GM21526 (cell line): ENCODE measurements around the gene OR2T4.

ENCODE experiments used
- ATAC-seq: cut with Tn5 transposase; IDR thresholded peaks from one replicate; pipeline ENCODE4 v1.9.1; 2021; ENCODE audit warnings: moderate library complexity; ENCODE audit not compliant: unreplicated experiment, low FRiP score

OR2T4 gene, protein sequence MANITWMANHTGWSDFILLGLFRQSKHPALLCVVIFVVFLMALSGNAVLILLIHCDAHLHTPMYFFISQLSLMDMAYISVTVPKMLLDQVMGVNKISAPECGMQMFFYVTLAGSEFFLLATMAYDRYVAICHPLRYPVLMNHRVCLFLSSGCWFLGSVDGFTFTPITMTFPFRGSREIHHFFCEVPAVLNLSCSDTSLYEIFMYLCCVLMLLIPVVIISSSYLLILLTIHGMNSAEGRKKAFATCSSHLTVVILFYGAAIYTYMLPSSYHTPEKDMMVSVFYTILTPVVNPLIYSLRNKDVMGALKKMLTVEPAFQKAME

DNA sequence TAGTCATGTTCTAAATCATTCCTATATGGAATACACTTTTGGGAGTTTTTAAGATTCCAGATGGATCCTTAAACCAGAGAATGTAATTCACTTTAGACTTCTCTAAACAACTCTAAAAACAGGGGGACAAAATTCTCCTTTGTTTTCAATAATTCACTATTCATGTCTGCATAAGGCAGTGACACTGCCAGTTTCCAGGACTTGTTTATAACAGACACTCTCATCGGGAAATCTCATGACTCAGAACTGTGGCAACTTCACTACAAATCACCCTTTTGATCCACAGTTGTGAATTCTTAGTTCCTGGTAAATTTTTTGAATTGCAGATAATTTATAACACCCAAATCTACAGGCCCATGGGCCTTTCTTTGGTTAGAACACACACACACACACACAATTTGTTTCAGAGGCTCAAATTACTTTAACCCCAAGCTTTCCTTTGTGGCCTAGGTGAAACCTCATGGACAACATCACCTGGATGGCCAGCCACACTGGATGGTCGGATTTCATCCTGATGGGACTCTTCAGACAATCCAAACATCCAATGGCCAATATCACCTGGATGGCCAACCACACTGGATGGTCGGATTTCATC is at the start of gene OR2T4:
Gene OR2T4 (plus strand): TSS at position 545 of the 595 bp plus-strand sequence. CDS start 0 bp downstream, at position 545.
- no peak for ATAC-seq

DNA sequence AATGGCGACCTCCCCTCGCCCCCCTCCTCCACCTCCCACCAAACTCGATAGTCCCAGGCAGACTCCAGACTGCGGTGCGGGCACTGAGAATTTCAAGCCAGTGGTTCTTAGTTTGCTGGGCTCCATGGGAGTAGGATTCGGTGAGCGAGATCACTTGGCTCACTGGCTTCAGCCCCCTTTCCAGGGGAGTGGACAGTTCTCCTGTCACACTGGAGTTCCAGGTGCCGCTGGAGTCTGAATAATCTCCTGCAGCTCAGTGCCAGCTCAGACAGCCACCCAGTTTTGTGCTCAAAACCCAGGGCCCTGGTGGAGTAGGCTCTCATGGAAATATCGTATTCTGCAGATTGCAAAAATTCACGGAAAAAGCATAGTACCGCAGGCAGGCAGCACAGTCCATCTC is 44.7 kb upstream of the OR2T4 start:
- ATAC-seq, result no peak

DNA sequence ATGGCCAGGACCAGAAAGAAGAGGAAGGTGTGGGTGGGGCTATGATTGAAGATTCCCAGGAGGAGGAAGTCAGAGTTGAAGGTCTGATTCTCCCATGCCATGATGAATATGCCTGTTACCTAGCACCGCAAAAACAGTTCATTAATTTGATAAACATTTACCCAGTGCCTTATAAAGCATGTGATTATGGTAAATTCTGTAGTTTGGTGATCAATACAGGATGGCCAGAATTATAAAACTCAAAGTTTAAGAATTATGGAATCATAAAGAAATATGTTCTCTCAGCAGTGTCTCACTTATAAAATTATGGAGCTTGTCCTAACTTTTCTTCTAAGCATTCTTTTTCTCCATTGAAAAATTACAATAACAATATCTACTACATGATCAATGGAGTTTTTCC is 37.0 kb upstream of the OR2T4 start, which contains the start of gene OR2M7:
Gene OR2M7 (minus strand): TSS at position 101 of the 400 bp plus-strand sequence. CDS start 0 bp downstream, at position 101.
- ATAC-seq, result no peak

DNA sequence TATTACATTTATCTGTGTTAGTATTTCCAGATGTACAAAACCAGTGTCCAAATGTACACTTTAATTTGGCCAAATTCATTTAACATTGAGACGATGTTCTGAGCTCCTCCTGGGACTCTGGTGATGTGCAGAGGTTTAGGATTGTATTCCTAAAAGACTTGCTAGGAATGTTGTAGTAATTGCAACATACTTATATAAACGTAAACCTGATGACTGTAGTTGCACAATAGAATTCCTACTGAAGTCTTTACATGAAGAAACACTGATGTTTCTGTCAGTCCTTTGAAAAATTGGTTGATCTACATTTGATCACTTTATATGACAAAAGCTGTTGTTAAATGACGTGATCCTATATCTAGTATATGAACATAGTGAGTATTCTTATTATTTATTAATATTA is 18.0 kb upstream of the OR2T4 start:
- ATAC-seq, result no peak

DNA sequence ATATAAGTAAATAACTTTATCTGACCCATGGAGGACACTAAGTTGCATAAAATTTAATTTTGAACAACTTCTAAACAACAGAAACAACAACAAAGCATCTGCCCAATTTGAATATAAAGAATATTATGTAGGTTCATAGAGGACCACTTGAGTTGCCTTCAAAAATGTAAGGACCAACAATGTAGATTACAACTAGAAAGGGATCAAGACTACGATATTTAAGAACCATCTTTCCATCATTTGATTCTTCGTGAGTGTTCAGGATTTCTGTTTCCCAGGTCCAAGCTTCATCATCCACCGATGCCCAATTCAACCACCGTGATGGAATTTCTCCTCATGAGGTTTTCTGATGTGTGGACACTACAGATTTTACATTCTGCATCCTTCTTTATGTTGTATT is 13.0 kb upstream of the OR2T4 start, which contains the start of gene OR14C36:
Gene OR14C36 (plus strand): TSS at position 301 of the 400 bp plus-strand sequence. CDS start 0 bp downstream, at position 301.
- ATAC-seq, result no peak

DNA sequence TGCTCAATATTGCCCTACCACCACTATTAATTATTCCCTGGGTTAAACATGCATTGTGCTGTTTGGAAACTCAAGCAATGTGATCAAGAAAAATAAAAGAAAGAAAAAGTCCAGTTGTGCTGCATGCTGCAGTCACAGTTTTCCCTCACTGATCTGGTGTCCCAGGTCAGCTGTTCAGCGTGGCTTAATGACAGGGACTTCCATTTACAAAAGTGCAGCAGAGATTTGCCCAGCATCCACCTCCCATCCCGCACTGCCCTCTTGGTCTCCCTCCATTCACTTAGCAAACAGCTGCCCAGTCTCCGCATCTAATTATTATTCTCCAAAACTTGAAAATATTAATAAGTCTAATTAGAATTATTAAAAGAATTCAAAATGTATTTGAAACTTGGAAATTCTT is 2.0 kb upstream of the OR2T4 start:
- ATAC-seq, result no peak

DNA sequence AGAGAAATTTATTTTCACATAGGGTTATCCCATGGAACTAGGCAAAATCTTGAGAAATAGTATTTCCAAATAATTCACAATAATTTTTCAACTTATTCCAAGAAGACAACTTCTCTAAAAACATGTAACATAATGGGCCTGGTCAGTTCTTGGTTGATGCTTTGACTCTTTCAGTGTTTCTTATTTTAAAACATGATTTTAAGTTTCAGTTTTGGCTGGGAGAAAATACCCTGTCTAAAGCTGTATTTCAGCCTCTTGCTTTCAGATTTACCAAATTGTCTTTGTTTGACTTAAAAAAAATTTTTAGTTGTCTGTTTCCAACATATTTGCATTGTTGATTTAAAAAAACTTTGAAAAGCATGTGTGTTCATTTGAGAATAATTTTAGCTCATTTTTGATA is 5.1 kb downstream of the OR2T4 start:
- no peak for ATAC-seq

DNA sequence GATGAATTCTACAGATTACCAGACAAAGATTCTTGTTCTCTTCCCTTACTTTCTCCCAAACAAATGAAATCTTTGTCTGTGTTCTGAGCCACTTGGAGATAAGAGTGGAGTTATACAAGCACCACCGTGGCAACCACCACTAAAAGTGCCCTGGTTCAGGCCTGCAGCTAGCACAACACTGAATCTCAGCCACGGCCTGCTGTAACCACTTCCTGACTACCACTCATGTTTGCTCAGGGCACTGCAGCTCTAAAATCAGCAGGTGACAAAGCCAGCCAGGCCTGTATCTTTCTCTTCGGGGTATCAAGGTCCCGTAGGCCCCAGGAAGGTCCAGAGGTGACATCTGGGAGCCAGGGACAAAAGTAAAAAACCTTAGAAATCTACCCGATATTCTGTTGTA is 10.9 kb downstream of the OR2T4 start:
- no peak for ATAC-seq

DNA sequence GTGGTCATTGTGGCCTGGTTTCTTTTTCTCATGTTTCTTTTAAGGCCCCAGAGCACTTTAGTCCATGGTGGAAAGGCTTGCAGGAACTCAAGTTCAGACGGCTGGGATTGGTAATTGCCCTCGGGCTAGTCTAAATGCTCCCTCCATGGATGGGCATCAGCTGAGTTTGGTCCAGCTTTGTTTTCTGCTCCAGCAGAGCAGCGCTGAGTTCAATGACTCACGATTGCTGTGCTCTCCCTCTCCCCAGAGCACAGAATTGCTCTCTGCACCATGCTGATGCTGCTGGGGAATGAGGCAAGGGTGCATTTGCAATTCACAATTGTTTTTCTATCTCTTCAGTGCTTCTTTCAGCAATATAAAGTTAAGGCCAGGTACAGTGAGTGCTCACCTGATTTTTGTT is 12.3 kb downstream of the OR2T4 start:
- no peak for ATAC-seq

DNA sequence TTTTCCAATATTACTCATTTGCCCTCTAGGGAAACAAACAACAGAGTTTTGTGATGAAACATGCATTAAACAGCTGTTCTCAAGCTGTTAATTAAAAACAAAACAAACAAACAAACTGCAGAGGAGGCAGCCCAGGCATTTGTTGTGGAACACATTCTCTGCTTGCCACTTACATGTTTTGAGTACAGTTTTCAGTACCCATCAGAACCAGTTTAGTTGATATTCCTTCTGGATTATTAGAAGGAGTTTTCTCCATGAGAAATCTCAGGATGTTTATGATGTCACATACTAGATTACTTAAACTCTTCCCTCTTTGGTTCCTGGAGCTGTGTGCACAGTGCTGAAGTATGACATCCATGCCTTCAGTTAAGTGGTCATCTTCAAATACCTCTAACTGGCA is 14.0 kb downstream of the OR2T4 start, which contains the start of gene OR2T6:
Gene OR2T6 (plus strand): TSS at position 301 of the 400 bp plus-strand sequence. CDS start 11,863 bp downstream, outside the sequence.
- ATAC-seq, result no peak

DNA sequence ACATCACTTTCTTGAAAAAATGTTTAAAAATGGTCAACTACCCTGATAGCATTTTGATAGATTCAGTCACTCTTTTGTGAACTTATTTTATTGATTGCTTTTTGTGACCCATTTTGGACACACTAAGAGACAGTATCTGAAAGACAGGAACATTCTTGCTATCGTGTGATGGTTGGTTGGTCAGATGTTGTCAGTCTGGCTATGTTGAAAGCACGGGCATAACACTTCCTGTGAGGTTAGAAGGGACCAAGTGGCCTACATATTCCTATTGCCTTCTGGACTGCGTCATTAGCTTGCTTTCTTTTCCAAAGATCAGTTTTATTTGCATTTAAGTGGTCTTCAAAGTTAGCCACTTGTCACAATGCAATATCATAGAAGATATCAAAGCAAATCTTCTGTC is 15.5 kb downstream of the OR2T4 start:
- no peak for ATAC-seq

DNA sequence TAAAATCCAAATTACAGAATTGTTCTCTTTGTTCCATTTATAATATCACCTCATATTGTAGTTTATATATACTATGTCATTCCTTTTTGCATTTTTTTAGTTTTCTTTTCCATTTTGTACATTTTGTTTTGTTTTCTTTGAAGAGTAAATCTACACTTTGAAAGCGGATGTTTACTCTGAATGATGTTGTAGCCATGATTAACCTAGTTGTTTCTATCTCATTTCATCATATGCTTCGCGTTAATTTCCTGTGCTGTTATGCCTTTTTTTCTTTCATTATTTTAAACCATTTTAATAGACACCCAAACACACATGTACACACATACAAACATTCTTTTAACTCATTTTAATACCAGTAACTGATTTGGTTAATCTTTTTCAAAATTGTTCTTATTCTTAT is 19.4 kb downstream of the OR2T4 start:
- ATAC-seq, result no peak

DNA sequence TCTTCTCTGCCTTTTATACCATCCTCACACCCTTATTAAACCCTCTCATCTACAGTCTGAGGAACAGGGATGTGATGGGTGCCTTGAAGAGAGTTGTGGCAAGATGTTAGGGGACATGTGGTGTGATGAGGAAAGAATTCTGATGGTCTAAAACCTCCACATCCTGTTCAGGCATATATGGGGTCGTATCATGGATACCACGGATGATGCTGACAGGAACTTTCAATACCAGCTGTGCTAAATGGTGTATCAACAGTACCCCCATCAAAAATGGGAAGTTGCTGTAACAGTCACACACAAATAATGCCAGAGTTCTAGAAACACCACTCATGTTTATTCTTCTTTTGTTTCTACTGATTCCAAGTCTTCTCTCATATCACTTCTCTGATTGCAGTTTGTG is 27.0 kb downstream of the OR2T4 start:
- no peak for ATAC-seq

DNA sequence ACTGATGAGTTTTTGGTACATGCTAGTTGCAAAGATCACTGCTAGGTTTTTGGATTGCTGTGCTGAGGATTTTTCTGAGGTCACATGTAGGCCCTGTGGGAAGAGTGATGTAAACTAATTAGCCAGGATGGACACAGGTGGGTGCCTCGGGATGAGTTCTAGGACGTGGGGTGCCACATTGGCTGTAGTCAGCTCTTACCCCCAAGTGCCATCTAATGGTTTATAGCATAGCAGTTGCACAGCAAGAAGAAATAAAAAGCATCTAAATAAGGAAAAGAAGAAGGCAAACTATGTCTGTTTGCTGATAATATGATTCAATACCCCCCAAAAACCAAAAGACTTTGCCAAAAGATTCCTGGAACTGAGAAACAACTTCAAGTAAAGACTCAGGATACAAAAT is 31.6 kb downstream of the OR2T4 start:
- no peak for ATAC-seq

DNA sequence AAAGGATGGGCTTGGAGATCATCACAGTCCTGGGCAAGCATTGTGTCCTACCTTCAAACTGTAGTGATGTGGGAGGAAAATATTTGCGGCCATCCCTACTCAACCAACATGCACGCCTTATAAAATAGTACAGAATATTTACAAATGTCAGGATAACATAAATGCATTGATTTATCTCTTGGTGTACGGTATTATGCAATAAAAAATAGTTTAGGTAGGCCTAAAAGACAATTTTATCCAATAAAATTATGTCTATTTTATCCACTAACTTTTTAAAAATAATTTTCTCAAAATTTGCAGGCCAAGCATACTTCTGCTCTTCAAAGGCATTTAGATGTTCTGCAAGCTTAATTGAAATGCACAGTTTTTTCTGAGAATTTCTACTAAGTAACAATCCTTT is 41.3 kb downstream of the OR2T4 start, which contains the start of gene OR2T1:
Gene OR2T1 (plus strand): TSS at position 301 of the 400 bp plus-strand sequence. CDS start 3,100 bp downstream, outside the sequence.
- no peak for ATAC-seq

DNA sequence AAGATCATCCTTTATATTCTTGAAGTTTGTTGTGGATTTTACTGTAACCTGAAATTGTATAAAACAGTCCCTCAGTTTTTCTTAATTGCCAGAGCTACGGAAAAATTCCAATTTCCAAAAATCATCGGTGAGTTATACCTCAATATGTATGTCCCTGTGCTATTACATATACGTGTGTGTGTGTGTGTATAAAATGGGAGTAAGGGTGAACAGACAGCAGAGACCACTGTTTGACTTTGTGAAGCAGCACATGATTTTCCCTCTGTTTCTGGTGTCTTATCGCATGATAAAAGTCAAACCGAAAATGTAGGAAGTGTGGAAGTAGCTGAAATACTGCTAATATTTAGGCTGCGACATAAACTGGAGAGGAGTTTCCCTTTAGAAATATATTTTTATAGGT is 42.6 kb downstream of the OR2T4 start:
- no peak for ATAC-seq

DNA sequence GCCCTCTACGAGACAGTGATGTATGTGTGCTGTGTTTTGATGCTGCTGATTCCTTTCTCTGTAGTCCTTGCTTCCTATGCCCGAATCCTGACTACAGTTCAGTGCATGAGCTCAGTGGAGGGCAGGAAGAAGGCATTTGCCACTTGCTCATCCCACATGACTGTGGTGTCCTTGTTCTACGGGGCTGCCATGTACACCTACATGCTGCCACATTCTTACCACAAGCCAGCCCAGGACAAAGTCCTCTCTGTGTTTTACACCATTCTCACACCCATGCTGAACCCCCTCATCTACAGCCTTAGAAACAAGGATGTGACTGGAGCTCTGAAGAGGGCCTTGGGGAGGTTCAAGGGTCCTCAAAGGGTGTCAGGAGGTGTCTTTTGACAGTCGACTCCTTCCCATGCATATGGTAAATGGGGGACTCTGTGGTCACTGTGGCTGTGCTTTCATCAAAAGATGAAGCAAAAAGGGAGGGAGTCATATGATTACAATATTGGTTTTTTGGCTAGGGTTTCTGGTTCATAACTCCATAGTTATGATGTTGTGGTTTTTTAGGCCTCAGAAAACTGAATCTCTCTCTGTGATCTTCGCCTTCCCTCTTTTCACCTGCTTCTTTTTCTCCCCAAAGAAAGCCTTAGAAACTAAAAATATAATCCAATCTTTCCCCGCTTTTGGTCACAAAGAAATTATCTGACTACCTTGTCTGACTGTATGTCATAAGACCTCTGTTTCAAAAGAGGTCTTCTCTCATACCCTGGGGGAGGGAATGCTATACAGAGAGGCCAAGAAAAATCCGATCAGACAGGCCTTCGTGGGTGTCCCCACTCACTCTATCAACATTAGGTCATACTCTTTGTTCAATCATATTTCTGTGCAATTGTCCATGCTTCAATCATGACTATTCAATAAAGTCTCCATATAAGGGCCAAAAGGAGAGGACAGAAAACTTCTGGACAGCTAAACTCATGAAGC is 45.5 kb downstream of the OR2T4 start:
- no peak for ATAC-seq
